ENCODE results near the gene PLXND1.
"Not testable (repeated sequence)": the region's sequence is repeated elsewhere in the genome, so short reads cannot be mapped to it uniquely, and the experiment has no call there.

PLXND1 gene

DNA sequence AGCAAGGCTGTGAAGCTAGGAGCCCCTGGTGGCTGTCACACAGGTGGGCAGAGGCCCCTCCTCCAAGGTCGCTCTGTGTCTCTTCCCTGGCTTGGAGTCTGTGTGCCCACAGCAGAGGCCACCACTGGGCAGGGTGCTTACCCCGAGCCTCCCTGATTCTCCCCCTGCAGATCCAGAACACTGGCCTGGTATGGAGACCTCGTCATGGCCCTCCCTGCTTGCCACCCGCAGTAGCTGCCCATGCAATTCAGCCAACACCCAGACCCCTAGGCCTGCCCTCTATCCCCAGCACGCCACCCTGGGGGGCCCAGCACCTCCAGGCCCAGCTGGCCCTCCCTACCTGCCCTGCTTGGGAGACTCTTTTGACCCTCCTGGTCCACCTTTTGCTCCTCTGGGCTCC lies 83.5 kb downstream of the PLXND1 start:
- DNase-seq: no peak

DNA sequence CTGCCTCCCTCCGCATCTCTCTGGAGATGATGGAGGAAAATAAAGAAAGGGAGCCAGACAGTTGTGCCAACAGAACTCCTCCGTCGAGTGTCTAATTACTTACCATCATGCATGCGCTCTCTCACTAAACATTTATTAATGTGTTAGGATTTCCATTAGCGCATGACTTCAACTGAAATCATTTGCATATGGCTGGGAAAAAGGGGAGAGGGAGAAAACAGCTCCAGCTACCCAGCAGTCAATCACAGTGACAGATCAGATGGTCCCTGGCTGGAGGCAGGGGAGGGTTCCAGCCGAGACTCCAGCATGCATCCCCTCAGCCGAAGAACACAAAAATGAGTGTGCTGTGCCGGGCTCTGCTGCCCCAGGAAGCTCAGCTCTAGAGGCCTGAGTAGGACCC lies 84.9 kb downstream of the PLXND1 start:
- no peak for DNase-seq

DNA sequence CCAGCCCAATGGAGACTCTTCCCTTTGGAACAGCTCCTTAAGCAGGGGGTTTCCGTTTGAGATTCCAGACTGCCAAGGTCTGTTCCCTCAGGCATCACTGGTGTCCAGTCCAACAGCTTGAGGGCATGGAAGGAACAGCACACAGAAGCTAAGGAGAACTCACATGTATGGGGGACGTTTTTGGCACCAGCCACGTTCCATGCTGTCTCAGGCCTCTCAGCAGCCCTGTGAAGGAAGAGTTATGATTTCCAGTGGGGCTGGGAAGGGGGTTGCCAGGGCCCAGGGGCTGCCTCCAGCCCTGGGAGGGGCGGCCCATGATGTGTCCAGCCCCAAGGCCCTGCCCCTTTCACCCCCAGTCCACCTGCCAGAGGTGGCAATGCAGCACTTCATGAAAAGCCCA lies 85.5 kb downstream of the PLXND1 start:
- DNase-seq: no peak

DNA sequence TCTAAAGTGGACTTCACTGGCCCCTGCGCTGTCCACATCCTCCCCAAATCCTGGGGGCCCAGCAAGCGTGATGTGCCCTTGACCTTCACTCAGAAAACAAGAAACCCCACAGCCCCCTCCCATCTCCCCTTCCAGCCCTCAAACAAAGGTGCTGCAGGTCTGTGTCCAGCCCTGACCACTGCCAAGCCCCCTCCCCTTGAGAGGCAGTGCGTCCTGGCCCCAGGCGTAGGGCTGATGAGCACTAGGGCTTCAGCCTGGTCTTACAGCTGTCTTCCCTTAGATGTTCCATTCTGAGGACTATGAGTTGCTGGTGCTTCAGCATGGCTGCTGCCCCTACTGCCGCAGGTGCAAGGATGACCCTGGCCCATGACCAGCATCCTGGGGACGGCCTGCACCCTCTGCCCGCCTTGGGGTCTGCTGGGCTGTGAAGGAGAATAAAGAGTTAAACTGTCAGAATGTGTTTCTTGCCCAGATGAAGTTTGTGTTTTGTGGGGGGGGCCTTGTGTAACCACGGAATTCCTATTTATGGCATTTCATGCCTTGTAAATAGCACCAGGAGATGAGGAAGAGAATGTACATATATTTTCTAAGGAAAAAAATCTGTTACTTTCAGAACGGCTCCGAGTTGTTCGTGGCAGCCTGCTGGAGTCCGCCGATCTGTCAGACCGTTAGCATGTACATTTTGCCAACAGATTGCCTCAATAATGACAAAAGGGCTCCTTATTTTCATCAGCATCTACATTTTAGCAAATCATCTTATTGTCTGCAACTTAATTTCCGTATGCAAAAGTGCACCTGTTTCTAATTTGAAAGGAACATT lies 86.4 kb downstream of the PLXND1 start:
- DNase-seq: no peak

DNA sequence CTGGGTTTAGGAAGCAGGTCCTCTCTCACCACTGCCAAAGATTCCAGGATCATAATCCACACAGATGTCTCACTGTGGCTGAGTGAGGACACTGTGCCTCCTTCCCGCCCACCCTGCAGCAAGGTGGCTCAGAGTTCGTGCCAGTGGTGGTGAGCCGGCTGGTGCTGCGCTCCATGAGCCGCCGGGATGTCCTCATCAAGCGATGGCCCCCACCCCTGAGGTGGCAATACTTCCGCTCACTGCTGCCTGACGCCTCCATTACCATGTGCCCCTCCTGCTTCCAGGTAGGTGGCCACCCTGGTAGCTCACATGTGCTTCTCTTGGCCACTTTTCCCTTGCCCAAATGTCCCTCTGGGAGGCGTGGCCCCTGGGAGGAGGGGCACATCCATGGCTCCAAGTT lies 87.0 kb downstream of the PLXND1 start:
- no peak for DNase-seq

DNA sequence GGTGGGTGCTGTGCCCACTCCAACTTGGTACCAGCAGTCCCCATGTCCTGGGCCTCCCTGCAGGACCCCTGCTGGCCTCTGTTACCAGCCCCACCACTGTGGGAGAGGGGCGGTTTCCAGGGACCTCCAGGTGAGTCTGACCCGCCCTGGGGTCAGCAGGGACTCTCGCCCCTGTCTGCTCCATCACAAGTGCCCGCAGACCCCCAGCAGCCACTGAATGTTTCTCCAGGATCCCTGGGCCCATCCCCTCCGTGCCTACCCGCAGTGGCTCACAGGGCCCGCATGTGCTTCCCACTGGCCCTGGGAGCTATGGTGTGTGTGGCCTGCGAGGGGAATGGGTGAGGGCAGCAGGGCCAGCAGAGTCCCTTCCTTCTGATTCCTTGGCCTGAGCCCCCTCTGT lies 87.9 kb downstream of the PLXND1 start:
- DNase-seq: no peak

DNA sequence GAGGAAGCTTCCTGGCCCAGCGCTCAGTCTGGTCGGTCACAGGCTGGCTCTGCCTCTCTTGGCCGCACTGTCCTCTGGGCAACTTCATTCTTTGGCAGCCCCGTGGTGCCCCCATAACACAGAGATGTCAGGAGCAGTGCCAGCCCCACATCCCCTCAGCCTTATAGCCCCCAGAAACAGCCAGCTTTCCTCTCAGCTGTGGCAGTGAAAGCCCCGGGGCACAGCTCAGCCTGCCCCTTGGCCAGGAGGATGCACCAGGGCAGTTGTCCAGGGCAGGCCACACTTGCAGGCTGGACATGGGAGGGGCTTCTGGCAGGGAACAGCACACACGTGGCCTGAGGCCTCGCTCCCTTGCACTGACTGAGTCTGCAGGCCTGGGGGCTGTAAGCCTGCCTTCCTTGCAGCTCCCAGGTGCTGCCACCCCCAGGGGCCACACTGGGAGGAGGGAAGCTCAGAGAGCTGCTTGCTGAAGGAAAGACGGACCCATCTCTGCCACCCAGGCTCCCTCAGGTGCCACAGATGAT lies 88.4 kb downstream of the PLXND1 start:
- no peak for DNase-seq

DNA sequence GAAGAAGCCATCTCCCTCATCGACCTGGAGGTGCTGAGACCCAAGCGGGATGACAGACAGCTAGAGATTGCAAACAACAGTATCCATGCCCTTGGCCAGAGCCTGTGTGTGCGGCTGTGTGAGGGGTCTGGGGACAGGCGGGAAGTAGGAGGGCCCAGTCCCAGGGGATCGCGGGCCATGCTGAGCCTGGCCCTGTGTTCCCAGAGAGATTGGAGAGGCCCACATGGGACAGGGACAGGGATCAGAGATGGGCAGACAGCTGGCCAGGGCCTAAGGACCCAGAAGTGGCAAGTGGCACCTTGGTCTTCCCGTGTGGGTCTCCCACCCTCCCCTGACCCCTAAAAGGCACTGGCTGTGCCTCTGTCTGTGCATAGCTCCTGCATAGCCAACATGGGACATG lies 89.0 kb downstream of the PLXND1 start:
- no peak for DNase-seq

DNA sequence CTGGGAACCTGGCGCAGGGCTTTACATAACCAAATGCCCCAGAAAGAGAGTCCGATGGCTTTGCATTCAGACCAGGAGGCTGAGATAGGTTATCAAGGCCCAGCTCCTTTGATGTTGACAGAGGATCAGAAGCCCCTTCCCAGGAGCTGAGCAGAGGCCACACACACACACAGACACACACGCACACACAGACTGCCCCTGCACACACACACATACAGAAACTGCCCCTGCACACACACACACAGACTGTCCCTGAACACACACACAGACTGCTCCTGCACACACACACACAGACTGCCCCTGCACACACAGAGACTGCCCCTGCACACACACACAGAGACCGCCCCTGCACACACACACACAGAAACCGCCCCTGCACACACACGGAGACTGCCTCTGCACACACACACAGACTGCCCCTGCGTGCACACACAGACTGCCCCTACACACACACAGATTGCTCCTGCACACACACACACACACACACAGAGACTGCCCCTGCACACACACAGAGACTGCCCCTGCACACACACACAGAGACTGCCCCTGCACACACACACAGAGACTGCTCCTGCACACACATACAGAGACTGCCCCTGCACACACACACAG lies 90.5 kb downstream of the PLXND1 start:
- not testable (repeated sequence) for DNase-seq

DNA sequence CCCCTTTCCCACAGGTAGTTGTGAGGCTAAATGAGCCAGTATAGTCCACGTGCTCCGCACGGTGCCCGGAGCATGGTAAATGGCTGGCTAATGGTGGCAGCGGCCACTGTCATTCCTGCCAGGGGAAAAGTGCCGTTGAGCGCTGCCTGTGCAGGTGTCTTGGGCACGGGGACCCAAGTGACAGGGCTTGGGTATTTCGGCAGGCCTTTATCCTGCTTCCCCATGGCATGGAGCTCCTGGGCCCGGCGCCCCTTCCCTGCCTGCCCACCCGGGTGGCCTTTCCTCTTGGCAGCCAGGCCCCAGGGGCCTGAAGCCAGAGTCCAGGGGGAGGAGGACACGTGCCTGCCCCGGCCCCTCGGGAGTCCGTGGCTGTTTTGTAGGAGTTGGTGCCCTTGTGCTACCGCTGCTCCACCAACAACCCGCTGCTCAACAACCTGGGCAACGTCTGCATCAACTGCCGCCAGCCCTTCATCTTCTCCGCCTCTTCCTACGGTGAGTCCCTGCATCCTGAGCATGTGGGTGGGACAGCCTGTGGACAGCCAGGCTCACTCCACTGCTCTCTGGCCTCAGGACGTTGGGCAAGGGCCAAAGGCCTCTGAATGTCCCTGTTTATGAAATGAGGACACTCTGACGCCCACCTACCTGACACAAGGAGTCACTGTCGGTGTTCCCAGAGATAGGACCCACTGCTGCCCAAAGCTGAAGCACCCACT lies 91.2 kb downstream of the PLXND1 start:
- not testable (repeated sequence) for DNase-seq

DNA sequence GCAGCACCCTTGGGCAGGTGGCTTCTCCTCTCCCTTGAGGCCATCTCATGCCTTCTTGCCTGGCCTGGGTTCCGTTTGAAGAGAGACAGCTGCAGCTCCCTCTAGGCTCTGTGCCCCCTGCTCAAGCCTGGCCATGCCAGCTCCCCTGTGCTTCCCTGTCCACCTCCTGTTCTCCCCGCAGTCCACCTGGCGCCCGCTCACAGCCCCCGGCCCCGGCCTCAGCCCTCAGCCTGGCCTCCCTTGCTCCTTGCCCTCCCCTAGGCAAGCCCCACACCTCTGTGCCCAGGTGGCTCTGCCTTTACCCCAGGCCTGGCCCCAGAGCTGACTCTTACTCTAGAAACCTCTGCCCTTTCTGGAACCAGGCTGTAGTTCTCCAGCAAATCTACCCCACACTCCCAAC lies 91.9 kb downstream of the PLXND1 start:
- no peak for DNase-seq

DNA sequence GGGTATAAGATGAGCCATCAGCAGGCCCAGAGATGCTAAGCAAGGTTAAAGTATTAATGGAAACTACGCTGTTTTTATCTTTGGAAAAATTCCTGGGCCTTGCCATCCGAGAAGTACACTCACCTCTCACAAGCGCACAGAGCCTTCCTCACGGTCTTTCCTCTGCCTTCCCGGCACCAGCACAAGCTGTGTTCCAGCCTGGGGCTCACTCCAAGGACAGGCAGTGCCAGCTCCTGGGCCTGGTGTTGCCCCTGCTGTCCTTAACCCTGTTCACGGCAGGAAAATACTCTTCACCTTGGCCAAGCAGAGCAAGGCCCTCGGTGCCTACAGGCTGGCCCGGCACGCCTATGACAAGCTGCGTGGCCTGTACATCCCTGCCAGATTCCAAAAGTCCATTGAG lies 92.4 kb downstream of the PLXND1 start:
- DNase-seq: no peak

DNA sequence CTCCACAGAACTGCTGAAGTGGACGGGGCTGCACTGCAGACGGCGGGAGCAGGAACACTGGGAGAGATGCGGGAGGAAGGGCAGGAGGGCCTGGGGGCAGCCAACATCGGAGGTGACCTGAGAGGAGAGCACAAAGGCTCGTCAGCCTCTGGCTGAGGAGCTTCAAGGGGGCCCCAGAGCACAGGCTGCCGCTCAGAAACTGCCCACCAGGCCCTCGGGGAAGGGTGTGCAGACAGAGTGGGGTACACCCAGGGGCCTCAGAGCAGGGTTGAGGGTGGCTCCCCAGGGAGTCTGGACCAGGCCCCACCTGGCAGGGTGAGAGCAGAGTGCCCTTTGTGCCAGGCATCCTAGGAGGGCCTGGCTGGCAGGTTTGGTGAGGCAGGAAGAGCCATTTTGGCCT lies 92.8 kb downstream of the PLXND1 start:
- DNase-seq: no peak

DNA sequence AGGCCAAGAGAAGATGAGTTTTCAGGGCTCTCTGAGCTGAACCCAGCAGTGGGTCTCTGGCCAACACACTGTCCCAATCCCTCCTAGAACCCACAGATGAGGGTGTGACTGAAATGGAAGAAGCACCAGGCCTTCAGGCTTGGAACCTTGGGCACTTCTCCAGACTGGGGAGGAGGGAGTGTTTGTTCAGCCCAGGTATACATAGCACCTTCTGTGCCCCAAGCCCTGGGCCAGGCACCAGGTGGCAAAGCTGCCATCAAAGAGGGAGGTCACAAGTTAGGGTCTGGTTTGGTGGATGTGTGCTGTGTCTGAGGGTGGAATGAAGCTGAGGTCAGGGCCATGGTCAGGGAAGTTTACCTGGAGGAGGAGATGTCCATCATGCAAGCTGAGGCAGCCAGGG lies 93.9 kb downstream of the PLXND1 start:
- no peak for DNase-seq

DNA sequence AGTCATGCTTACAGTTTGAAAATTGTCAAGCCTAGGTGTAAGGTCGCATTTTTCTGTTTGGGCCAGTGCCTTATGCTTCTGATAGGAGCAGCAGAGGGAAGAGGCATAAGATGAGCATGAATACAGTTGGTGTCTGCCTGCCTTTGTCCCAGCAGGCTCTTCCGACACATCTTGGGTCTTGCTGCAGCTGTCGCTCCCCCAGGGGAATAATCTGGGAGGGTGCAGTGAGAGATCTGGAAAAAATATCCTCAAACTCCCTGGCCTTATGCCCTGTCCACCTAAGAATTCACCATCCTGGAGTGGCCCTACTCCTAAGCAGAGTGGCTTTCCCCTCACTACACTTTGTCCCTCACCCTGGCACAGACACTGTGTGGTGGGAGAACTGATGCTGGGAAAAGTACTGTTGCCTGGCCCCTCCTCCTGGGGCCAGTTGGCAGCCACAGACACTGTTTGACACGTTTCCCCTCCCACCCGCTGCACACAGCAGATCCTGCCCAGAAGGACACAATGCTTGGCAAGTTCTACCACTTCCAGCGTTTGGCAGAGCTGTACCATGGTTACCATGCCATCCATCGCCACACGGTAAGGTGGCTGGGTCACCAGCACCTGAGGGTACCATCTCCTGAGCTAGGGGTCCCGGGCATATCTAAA lies 99.2 kb downstream of the PLXND1 start:
- DNase-seq: no peak

DNA sequence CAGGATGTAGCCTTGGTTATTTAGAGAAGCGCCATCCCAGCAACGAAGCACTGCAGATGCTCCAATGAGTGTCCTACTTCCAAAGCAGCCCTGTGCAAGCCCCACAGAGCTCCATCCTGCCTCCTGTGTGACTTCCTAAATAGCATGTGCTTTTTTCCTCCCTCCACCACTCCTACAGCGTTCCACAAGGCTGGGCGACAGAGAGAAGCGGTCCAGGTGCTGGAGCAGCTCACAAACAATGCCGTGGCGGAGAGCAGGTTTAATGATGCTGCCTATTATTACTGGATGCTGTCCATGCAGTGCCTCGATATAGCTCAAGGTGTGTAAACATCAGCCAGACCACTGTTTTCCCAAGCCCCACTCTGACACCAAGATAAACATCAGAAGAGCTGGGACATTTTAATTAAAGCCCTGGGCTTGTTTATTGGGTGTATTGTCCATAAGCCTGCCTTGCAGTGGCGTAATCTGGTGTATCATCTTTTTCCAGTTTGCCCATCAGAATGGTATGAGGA lies 100.2 kb downstream of the PLXND1 start:
- no peak for DNase-seq

DNA sequence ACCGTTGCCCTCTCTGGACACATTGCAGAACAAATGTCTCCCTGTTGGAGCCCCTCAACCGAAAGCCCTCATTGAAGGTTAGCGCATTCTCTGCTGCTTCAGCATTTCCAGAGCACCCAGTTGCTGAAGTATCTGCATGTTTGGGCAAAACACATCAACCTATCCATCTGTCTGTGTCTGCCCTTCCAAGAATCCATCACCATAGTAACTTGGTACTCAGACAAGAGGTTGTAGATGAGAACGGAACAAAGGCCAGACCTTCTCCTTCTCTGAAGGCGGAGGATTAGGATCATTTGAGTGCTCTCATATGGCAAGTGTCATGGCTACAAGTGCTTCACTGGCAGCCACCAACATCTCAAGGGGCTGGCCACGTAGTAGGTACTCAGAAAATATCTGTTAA lies 101.1 kb downstream of the PLXND1 start:
- no peak for DNase-seq
